ENCODE results near the gene TUBA4A. TPM values are rescaled to one million over a fixed set of nuclear protein-coding genes. Genes with fewer than 3 reads are reported as not detected.

The TUBA4A gene
- total RNA-seq, 2 experiments from 2014 or later, result 221 TPM

GRCh38 chr2:219252084-219252483 lies 1.6 kb downstream of the TUBA4A start:
- POLR2A ChIA-PET, result interaction anchor here (0.5 to 5.1 kb wide), 8 partner anchors 20 to 310 kb away, joined by 3 to 57 read pairs (median 6); partner anchors contain the start of genes ANKZF1, ATG9A, CNPPD1 and DNAJB2
- CTCF ChIA-PET, result interaction anchor here (0.9 to 6.4 kb wide), 6 partner anchors 14 to 93 kb away, joined by 3 to 56 read pairs (median 8); partner anchors contain the start of genes ANKZF1, ATG9A, DNAJB2 and NHEJ1

- ChIA-PET CTCF (interaction anchor here (0.9 to 6.4 kb wide), 6 partner anchors 14 to 92 kb away, joined by 3 to 56 read pairs (median 8); partner anchors contain the start of genes ANKZF1, ATG9A, DNAJB2 and NHEJ1), POLR2A (interaction anchor here (0.8 to 5.1 kb wide), 6 partner anchors 19 to 75 kb away, joined by 3 to 37 read pairs (median 4); partner anchors contain the start of genes ANKZF1, ATG9A, CNPPD1 and DNAJB2)
Measured at GRCh38 chr2:219251656-219252055, 2.1 kb downstream of the TUBA4A start.

GRCh38 chr2:219250049-219250781 lies 3.5 kb downstream of the TUBA4A start:
- ChIA-PET CTCF (interaction anchor here (0.9 to 6.2 kb wide), 7 partner anchors 20 to 86 kb away, joined by 3 to 35 read pairs (median 5); partner anchors contain the start of genes ANKZF1, ATG9A and DNAJB2), POLR2A (interaction anchor here (1.3 to 5.1 kb wide), 4 partner anchors 20 to 29 kb away, joined by 4 to 37 read pairs (median 13); partner anchors contain the start of genes ANKZF1, ATG9A and DNAJB2)

GRCh38 chr2:219249203-219249980 lies 4.3 kb downstream of the TUBA4A start:
- POLR2A ChIA-PET, result interaction anchor here (0.7 to 3.3 kb wide), 8 partner anchors 12 to 90 kb away, joined by 3 to 22 read pairs (median 3); partner anchors contain the start of genes ANKZF1, ATG9A, DNAJB2 and ZFAND2B
- CTCF ChIA-PET, result interaction anchor here (0.9 to 3.6 kb wide), 7 partner anchors 19 to 85 kb away, joined by 3 to 23 read pairs (median 5); partner anchors contain the start of genes ANKZF1, ATG9A and DNAJB2

- POLR2A ChIA-PET, result interaction anchor here (0.7 to 3.3 kb wide), 8 partner anchors 11 to 89 kb away, joined by 3 to 22 read pairs (median 3); partner anchors contain the start of genes ANKZF1, ATG9A, DNAJB2 and ZFAND2B
Measured at GRCh38 chr2:219248845-219249202, 4.9 kb downstream of the TUBA4A start.

GRCh38 chr2:219247678-219248642 lies 5.8 kb downstream of the TUBA4A start:
- CTCF ChIA-PET, result interaction anchor here (0.6 to 3.6 kb wide), 11 partner anchors 9 to 88 kb away, joined by 3 to 23 read pairs (median 3); partner anchors contain the start of genes ANKZF1, DNAJB2 and NHEJ1
- POLR2A ChIA-PET, result interaction anchor here (0.6 to 3.3 kb wide), 7 partner anchors 13 to 73 kb away, joined by 3 to 22 read pairs (median 3); partner anchors contain the start of genes ANKZF1, ATG9A, CNPPD1 and DNAJB2

More at GRCh38 chr2:219248845-219249202, 4.9 kb downstream of the TUBA4A start:
- CTCF ChIA-PET, result interaction anchor here (1.4 to 3.6 kb wide), 6 partner anchors 14 to 85 kb away, joined by 3 to 23 read pairs (median 4); partner anchors contain the start of gene DNAJB2

- POLR2A ChIA-PET, result interaction anchor here (1.0 to 2.6 kb wide), 4 partner anchors 17 to 71 kb away, joined by 3 to 38 read pairs (median 7); partner anchors contain the start of genes ANKZF1, ATG9A and DNAJB2
- CTCF ChIA-PET, result interaction anchor here (0.9 to 1.9 kb wide), 3 partner anchors 8 to 49 kb away, joined by 3 to 7 read pairs (median 6); partner anchors contain the start of gene TUBA4A
Measured at GRCh38 chr2:219246559-219246958, 7.2 kb downstream of the TUBA4A start.

- CTCF ChIA-PET, result interaction anchor here (0.6 to 1.9 kb wide), 9 partner anchors 9 to 86 kb away, joined by 3 to 7 read pairs (median 3); partner anchors contain the start of genes ANKZF1, ATG9A, DNAJB2 and TUBA4A
- POLR2A ChIA-PET, result interaction anchor here (0.5 to 2.6 kb wide), 11 partner anchors 8 to 353 kb away, joined by 3 to 39 read pairs (median 7); partner anchors contain the start of genes ANKZF1, ATG9A, CNPPD1 and DNAJB2
Measured at GRCh38 chr2:219245899-219246230, 7.9 kb downstream of the TUBA4A start.

- POLR2A ChIA-PET, result interaction anchor here (0.6 to 2.6 kb wide), 13 partner anchors 9 to 69 kb away, joined by 3 to 39 read pairs (median 4); partner anchors contain the start of genes ANKZF1, ATG9A, CNPPD1 and DNAJB2
- CTCF ChIA-PET, result interaction anchor here (0.6 to 1.9 kb wide), 12 partner anchors 9 to 86 kb away, joined by 3 to 7 read pairs (median 4); partner anchors contain the start of genes ABCB6, ANKZF1, ATG9A and DNAJB2
Measured at GRCh38 chr2:219245148-219245898, 8.4 kb downstream of the TUBA4A start, which contains the start of the genes GLB1L and STK16. TSS of gene GLB1L (minus strand) at chr2:219245444. CDS start at chr2:219243573, 1,871 bp downstream. TSS of gene STK16 (plus strand) at chr2:219245479. CDS start at chr2:219246000, 521 bp downstream.

- ChIA-PET CTCF (interaction anchor here (0.6 to 1.8 kb wide), 8 partner anchors 13 to 50 kb away, joined by 3 to 7 read pairs (median 4); partner anchors contain the start of genes ABCB6, ANKZF1, ATG9A and DNAJB2), POLR2A (interaction anchor here (0.6 to 2.6 kb wide), 10 partner anchors 9 to 68 kb away, joined by 3 to 39 read pairs (median 6); partner anchors contain the start of genes ANKZF1, ATG9A, CNPPD1 and DNAJB2)
Measured at GRCh38 chr2:219244789-219245147, 8.9 kb downstream of the TUBA4A start.

- ChIA-PET CTCF (interaction anchor here (0.5 to 2.1 kb wide), 2 partner anchors 13 to 15 kb away, joined by 3 to 5 read pairs; partner anchors contain the start of genes ANKZF1 and ATG9A), POLR2A (no interaction called here)
Measured at GRCh38 chr2:219243291-219243761, 10.4 kb downstream of the TUBA4A start.

GRCh38 chr2:219234331-219234730 lies 19.4 kb downstream of the TUBA4A start:
- CTCF ChIA-PET, result interaction anchor here (0.8 kb wide), 1 partner anchor 14 kb away, joined by 4 read pairs; no protein-coding TSS in a partner anchor
- POLR2A ChIA-PET, result interaction anchor here (1.0 kb wide), 2 partner anchors 10 to 13 kb away, joined by 3 read pairs; no protein-coding TSS in a partner anchor

- CTCF ChIA-PET, result interaction anchor here (0.6 to 1.9 kb wide), 11 partner anchors 12 to 70 kb away, joined by 3 to 8 read pairs (median 5); partner anchors contain the start of genes CNPPD1, DNAJB2, GLB1L and NHEJ1
- POLR2A ChIA-PET, result interaction anchor here (0.7 to 2.7 kb wide), 12 partner anchors 9 to 333 kb away, joined by 3 to 38 read pairs (median 8); partner anchors contain the start of genes ABCB6, DNAJB2, GLB1L and STK16
Measured at GRCh38 chr2:219230059-219230540, 23.6 kb downstream of the TUBA4A start.

- POLR2A ChIA-PET, result interaction anchor here (0.7 to 2.7 kb wide), 16 partner anchors 10 to 333 kb away, joined by 3 to 38 read pairs (median 6); partner anchors contain the start of genes ABCB6, DNAJB2, GLB1L and NHEJ1
- CTCF ChIA-PET, result interaction anchor here (0.6 to 1.9 kb wide), 11 partner anchors 10 to 69 kb away, joined by 3 to 6 read pairs (median 5); partner anchors contain the start of genes ABCB6, CNPPD1, DNAJB2 and GLB1L
Measured at GRCh38 chr2:219229305-219230058, 24.2 kb downstream of the TUBA4A start, which contains the start of the genes ANKZF1 and ATG9A. TSS of gene ANKZF1 (plus strand) at chr2:219229806. CDS start at chr2:219230258, 452 bp downstream. TSS of gene ATG9A (minus strand) at chr2:219229636. CDS start at chr2:219228024, 1,612 bp downstream.

Data from activated CD8-positive, alpha-beta memory T cell treated with anti-CD3 and anti-CD28 coated beads for 36 hours (primary cell).